GM23338 (cell line): ENCODE data around the gene NF1. TPM values are rescaled to one million over a fixed set of nuclear protein-coding genes. Genes with fewer than 3 reads are reported as not detected.

Source experiments
- ATAC-seq: fragments of 200-7000 bp; cut with Tn5 transposase; 3 replicates; pipeline ENCODE4 v1.9.1; 2020
- DNase-seq: peaks from one replicate; pipeline ENCODE4 v3.0.0-alpha.2; 2015; ENCODE audit warnings: low spot score
- H2AFZ ChIP-seq: fragments of 200-600 bp; sonication (generic); 2 replicates; pipeline ENCODE4 v1.8.0; 2016; ENCODE audit warnings: antibody characterized with exemption, mild to moderate bottlenecking, moderate library complexity
- H3F3A ChIP-seq: fragments of 200-600 bp; sonication (generic); replicated peaks from 2 replicates; pipeline ENCODE4 v1.8.0; 2017; ENCODE audit warnings: antibody characterized with exemption, mixed run types, low read depth
- H3K27ac ChIP-seq: fragments of 200-600 bp; sonication (generic); 2 replicates; pipeline ENCODE4 v1.6.1; 2016; ENCODE audit warnings: low read depth
- H3K27me3 ChIP-seq: fragments of 200-600 bp; sonication (generic); 2 replicates; pipeline ENCODE4 v1.8.0; 2016; ENCODE audit warnings: mild to moderate bottlenecking, mixed run types, moderate library complexity; ENCODE audit not compliant: insufficient read depth
- H3K36me3 ChIP-seq: fragments of 200-600 bp; sonication (generic); 2 replicates; pipeline ENCODE4 v1.8.0; 2016; ENCODE audit warnings: mild to moderate bottlenecking; ENCODE audit not compliant: insufficient read depth
- H3K4me1 ChIP-seq: fragments of 200-600 bp; sonication (generic); 2 replicates; pipeline ENCODE4 v1.8.0; 2016; ENCODE audit warnings: mild to moderate bottlenecking, moderate library complexity; ENCODE audit not compliant: insufficient read depth
- H3K4me2 ChIP-seq: fragments of 200-600 bp; sonication (generic); 2 replicates; pipeline ENCODE4 v1.7.1; 2017; ENCODE audit warnings: mixed run types
- H3K4me3 ChIP-seq: fragments of 200-600 bp; sonication (generic); 2 replicates; pipeline ENCODE4 v1.6.1; 2016; ENCODE audit warnings: mixed run types
- H3K79me2 ChIP-seq: fragments of 200-600 bp; sonication (generic); replicated peaks from 2 replicates; pipeline ENCODE4 v1.8.0; 2017; ENCODE audit warnings: mild to moderate bottlenecking; ENCODE audit not compliant: insufficient read depth
- H3K9me2 ChIP-seq: fragments of 200-600 bp; sonication (generic); 2 replicates; pipeline ENCODE4 v1.8.0; 2017; ENCODE audit not compliant: insufficient read depth
- H4K20me1 ChIP-seq: fragments of 200-600 bp; sonication (generic); replicated peaks from 2 replicates; pipeline ENCODE4 v1.8.0; 2017; ENCODE audit warnings: mild to moderate bottlenecking; ENCODE audit not compliant: insufficient read depth
- H3K27ac Mint-ChIP-seq: 2 replicates; pipeline ENCODE4 v1.8.0; 2020; ENCODE audit warnings: inconsistent platforms, mild to moderate bottlenecking, moderate library complexity, mixed read lengths
- H3K27me3 Mint-ChIP-seq: 3 replicates; pipeline ENCODE4 v1.8.0; 2022; ENCODE audit warnings: low read depth, mild to moderate bottlenecking, moderate library complexity, mixed read lengths, inconsistent platforms; ENCODE audit not compliant: insufficient read depth, poor library complexity
- H3K36me3 Mint-ChIP-seq: 3 replicates; pipeline ENCODE4 v1.8.0; 2021; ENCODE audit warnings: low read depth, mild to moderate bottlenecking, inconsistent platforms, moderate library complexity, mixed read lengths
- H3K4me1 Mint-ChIP-seq: 3 replicates; pipeline ENCODE4 v1.8.0; 2020; ENCODE audit warnings: mild to moderate bottlenecking, inconsistent platforms, mixed read lengths
- H3K4me3 Mint-ChIP-seq: 3 replicates; pipeline ENCODE4 v1.8.0; 2021; ENCODE audit warnings: moderate library complexity, mild to moderate bottlenecking, inconsistent platforms, mixed read lengths
- H3K9me3 Mint-ChIP-seq: 3 replicates; pipeline ENCODE4 v1.8.0; 2020; ENCODE audit warnings: moderate library complexity, mild to moderate bottlenecking, inconsistent platforms, mixed read lengths
- CREB1 ChIP-seq: fragments of 250-450 bp; sonication (Bioruptor Pico); IDR thresholded peaks from 2 replicates; pipeline ENCODE4 v1.5.0; 2020; ENCODE audit warnings: low read depth, mild to moderate bottlenecking, moderate library complexity
- CTCF ChIP-seq, 2 experiments: fragments of 200-600 bp in 1 of 2; sonication (generic) in 1 of 2; conservative IDR thresholded peaks; 2 replicates each; pipeline versions ENCODE4 v1.5.1 to v1.6.1; 2016 to 2017; ENCODE audit warnings: antibody characterized with exemption in 2 of 2, low read depth in 2 of 2, mild to moderate bottlenecking in 2 of 2, moderate library complexity in 1 of 2
- ETS1 ChIP-seq: IDR thresholded peaks from 2 replicates; pipeline ENCODE4 v1.6.1; 2016; ENCODE audit warnings: antibody characterized with exemption
- JUNB ChIP-seq: IDR thresholded peaks from one replicate; pipeline ENCODE4 v1.6.1; 2016; ENCODE audit warnings: antibody characterized with exemption; ENCODE audit not compliant: unreplicated experiment
- ZNF114 ChIP-seq: fragments of 250-450 bp; sonication (Bioruptor Pico); IDR thresholded peaks from 2 replicates; pipeline ENCODE4 v1.5.0; 2020; ENCODE audit warnings: mild to moderate bottlenecking, moderate library complexity
- ZNF331 ChIP-seq: fragments of 250-450 bp; sonication (Bioruptor Pico); IDR thresholded peaks from 2 replicates; pipeline ENCODE4 v1.5.0; 2020; ENCODE audit warnings: low read depth, mild to moderate bottlenecking, moderate library complexity
- polyA plus RNA-seq: library from polyadenylated mRNA; unstranded; fragments of >200 nt; fragmentation: Nextera tagmentation; extraction: Ambion mirVana; gene quantifications from 2 replicates; pipeline ENCODE4 v1.2.1, GENCODE V29; 2016
- total RNA-seq: library from RNA; depleted of rRNA; stranded (reverse); fragments of >200 nt; shearing (Covaris generic); gene quantifications from 2 replicates; pipeline ENCODE4 v1.2.3, GENCODE V29; 2014
- TF ChIP-seq, protein P1 (sequence below): fragments of 250-450 bp; sonication (Bioruptor Pico); IDR thresholded peaks from 2 replicates; pipeline ENCODE4 v1.5.0; 2020; ENCODE audit warnings: mild to moderate bottlenecking, moderate library complexity

Gene NF1
- total and polyA plus RNA-seq, 2 experiments from 2014 or later = 16.3 to 49.7 TPM

GRCh38 chr17:31079731-31080130 is 15.0 kb upstream of the NF1 start (continued):
- TF ChIP-seq, protein P1, sequence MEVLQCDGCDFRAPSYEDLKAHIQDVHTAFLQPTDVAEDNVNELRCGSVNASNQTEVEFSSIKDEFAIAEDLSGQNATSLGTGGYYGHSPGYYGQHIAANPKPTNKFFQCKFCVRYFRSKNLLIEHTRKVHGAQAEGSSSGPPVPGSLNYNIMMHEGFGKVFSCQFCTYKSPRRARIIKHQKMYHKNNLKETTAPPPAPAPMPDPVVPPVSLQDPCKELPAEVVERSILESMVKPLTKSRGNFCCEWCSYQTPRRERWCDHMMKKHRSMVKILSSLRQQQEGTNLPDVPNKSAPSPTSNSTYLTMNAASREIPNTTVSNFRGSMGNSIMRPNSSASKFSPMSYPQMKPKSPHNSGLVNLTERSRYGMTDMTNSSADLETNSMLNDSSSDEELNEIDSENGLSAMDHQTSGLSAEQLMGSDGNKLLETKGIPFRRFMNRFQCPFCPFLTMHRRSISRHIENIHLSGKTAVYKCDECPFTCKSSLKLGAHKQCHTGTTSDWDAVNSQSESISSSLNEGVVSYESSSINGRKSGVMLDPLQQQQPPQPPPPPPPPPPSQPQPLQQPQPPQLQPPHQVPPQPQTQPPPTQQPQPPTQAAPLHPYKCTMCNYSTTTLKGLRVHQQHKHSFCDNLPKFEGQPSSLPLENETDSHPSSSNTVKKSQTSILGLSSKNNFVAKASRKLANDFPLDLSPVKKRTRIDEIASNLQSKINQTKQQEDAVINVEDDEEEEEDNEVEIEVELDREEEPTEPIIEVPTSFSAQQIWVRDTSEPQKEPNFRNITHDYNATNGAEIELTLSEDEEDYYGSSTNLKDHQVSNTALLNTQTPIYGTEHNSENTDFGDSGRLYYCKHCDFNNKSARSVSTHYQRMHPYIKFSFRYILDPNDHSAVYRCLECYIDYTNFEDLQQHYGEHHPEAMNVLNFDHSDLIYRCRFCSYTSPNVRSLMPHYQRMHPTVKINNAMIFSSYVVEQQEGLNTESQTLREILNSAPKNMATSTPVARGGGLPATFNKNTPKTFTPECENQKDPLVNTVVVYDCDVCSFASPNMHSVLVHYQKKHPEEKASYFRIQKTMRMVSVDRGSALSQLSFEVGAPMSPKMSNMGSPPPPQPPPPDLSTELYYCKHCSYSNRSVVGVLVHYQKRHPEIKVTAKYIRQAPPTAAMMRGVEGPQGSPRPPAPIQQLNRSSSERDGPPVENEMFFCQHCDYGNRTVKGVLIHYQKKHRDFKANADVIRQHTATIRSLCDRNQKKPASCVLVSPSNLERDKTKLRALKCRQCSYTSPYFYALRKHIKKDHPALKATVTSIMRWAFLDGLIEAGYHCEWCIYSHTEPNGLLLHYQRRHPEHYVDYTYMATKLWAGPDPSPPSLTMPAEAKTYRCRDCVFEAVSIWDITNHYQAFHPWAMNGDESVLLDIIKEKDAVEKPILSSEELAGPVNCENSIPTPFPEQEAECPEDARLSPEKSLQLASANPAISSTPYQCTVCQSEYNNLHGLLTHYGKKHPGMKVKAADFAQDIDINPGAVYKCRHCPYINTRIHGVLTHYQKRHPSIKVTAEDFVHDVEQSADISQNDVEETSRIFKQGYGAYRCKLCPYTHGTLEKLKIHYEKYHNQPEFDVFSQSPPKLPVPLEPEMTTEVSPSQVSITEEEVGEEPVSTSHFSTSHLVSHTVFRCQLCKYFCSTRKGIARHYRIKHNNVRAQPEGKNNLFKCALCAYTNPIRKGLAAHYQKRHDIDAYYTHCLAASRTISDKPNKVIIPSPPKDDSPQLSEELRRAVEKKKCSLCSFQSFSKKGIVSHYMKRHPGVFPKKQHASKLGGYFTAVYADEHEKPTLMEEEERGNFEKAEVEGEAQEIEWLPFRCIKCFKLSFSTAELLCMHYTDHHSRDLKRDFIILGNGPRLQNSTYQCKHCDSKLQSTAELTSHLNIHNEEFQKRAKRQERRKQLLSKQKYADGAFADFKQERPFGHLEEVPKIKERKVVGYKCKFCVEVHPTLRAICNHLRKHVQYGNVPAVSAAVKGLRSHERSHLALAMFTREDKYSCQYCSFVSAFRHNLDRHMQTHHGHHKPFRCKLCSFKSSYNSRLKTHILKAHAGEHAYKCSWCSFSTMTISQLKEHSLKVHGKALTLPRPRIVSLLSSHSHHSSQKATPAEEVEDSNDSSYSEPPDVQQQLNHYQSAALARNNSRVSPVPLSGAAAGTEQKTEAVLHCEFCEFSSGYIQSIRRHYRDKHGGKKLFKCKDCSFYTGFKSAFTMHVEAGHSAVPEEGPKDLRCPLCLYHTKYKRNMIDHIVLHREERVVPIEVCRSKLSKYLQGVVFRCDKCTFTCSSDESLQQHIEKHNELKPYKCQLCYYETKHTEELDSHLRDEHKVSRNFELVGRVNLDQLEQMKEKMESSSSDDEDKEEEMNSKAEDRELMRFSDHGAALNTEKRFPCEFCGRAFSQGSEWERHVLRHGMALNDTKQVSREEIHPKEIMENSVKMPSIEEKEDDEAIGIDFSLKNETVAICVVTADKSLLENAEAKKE (CRISPR knock-in tag) = no peak
- no peak for TF ChIP-seq ZNF331 (CRISPR knock-in tag)
- no peak for TF ChIP-seq CTCF (conservative IDR thresholded peaks at IDR 0.05; ENCODE audit: low read depth in 2 of 2)

DNA sequence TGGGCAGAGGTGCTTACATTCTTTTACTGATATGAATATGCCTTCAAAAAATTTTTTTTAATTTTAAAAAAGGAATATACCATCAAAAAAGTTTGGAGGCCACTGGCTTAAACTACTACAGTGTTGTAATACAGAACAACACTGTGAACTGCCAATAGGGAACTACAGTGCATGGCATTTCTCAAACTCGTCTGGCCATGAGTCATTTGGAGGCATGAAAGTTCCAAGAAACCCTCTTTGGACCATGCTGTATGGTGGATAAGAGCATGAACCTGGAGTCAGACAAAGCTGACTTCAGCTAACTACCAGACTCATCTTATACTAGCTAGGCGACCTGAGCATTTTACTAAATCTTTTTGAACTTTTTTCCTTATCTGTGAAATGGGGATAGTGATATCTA is 9.2 kb upstream of the NF1 start:
- H3K27ac Mint-ChIP-seq = no peak overlapping the region
- Histone ChIP-seq H3K36me3 (no peaks in the 10 kb centered on the region), H3K27ac (no peak overlapping the region), H3F3A (no peaks in the 10 kb centered on the region), H3K9me2 (no peaks in the 10 kb centered on the region), H4K20me1 (no peaks in the 10 kb centered on the region), H3K4me1 (no peaks in the 10 kb centered on the region), H3K79me2 (no peaks in the 10 kb centered on the region), H2AFZ (no peak overlapping the region), H3K4me2 (no peak overlapping the region), H3K4me3 (no peak overlapping the region), H3K27me3 (no peaks in the 10 kb centered on the region)
- no peaks in the 10 kb centered on the region for H3K4me1 Mint-ChIP-seq
- DNase-seq (no peak), ATAC-seq (no peak)
- H3K36me3 Mint-ChIP-seq = no peaks in the 10 kb centered on the region
- no peaks in the 10 kb centered on the region for H3K9me3 Mint-ChIP-seq
- H3K4me3 Mint-ChIP-seq = no peak overlapping the region
- H3K27me3 Mint-ChIP-seq = peaks cover 8% of the 10 kb centered on the region
- TF ChIP-seq ETS1 (no peak), ZNF114 (CRISPR knock-in tag) (no peak), CREB1 (CRISPR knock-in tag) (no peak), JUNB (no peak)
- TF ChIP-seq, protein P1 (CRISPR knock-in tag) = no peak
